Ascending aorta (tissue), 2 donors: ENCODE measurements around the gene URI1. TPM values are rescaled to one million over a fixed set of nuclear protein-coding genes. Genes with fewer than 3 reads are reported as not detected.

Source experiments
- DNase-seq, 2 donors: peaks; one replicate each; pipeline ENCODE4 v3.0.0-alpha.2; 2019; ENCODE audit warnings: low spot score in 2 of 2
- H3K27ac ChIP-seq, 2 donors: fragments of 200-600 bp; sonication (generic); one replicate each; pipeline ENCODE4 v1.5.1; 2016 to 2017; ENCODE audit warnings: mild to moderate bottlenecking in 1 of 2
- H3K27me3 ChIP-seq: fragments of 200-600 bp; sonication (generic); one replicate; pipeline ENCODE4 v1.5.1; 2017
- H3K36me3 ChIP-seq, 2 donors: fragments of 200-600 bp; sonication (generic); one replicate each; pipeline ENCODE4 v1.5.1; 2016
- H3K4me1 ChIP-seq, 2 donors: fragments of 200-600 bp; sonication (generic); one replicate each; pipeline ENCODE4 v1.5.1; 2016 to 2017; ENCODE audit warnings: mild to moderate bottlenecking in 1 of 2
- H3K4me3 ChIP-seq, 2 donors: fragments of 200-600 bp; sonication (generic); one replicate each; pipeline ENCODE4 v1.5.1; 2016 to 2017; ENCODE audit warnings: mild to moderate bottlenecking in 1 of 2
- H3K9me3 ChIP-seq, 2 donors: fragments of 200-600 bp; sonication (generic); one replicate each; pipeline ENCODE4 v1.5.1; 2016
- intact Hi-C: fragments of 100-400 bp; cut with DNase I; formaldehyde crosslinking; loops from one replicate; pipeline ENCODE4 v1.15.1; 2023
- total RNA-seq: library from RNA; depleted of rRNA; stranded (reverse); fragments of >200 nt; gene quantifications from one replicate; pipeline ENCODE4 v1.1.0, GENCODE V29; 2016
- TF ChIP-seq, protein P1 (sequence below), 3 experiments: fragments of 200-600 bp in 2 of 3; fragments of 450-650 bp in 1 of 3; sonication (generic) in 2 of 3; IDR thresholded peaks; one replicate each; pipeline ENCODE4 v1.5.1; 2016 to 2019; ENCODE audit warnings: antibody characterized with exemption in 3 of 3, mild to moderate bottlenecking in 1 of 3, moderate library complexity in 1 of 3

URI1 gene
- total RNA-seq, 1 donor from 2014 or later: 23.8 TPM

DNA sequence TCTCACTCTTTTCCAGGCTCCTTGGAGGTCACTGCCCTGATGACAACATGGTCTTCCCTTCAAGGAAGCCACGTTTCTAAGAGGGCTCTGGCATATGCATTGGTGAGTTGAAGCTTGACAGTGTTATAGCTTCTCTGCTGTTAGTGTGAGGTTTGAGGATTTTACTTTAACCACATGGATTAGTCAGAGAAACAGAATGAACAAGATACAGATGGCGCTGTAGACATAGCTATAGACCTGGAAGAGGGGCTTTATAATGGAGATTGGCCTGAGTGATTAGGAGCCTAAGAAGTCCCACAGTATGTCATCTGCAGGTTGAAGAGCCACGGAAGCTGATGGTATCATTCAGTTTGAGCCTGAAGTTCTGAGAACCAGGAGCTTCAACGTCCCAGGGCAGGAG is 18.4 kb upstream of the URI1 start:
- no peaks in the 10 kb centered on the region for H3K4me1 ChIP-seq
- TF ChIP-seq, protein P1, sequence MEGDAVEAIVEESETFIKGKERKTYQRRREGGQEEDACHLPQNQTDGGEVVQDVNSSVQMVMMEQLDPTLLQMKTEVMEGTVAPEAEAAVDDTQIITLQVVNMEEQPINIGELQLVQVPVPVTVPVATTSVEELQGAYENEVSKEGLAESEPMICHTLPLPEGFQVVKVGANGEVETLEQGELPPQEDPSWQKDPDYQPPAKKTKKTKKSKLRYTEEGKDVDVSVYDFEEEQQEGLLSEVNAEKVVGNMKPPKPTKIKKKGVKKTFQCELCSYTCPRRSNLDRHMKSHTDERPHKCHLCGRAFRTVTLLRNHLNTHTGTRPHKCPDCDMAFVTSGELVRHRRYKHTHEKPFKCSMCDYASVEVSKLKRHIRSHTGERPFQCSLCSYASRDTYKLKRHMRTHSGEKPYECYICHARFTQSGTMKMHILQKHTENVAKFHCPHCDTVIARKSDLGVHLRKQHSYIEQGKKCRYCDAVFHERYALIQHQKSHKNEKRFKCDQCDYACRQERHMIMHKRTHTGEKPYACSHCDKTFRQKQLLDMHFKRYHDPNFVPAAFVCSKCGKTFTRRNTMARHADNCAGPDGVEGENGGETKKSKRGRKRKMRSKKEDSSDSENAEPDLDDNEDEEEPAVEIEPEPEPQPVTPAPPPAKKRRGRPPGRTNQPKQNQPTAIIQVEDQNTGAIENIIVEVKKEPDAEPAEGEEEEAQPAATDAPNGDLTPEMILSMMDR (IDR thresholded peaks at IDR 0.05): no peak

DNA sequence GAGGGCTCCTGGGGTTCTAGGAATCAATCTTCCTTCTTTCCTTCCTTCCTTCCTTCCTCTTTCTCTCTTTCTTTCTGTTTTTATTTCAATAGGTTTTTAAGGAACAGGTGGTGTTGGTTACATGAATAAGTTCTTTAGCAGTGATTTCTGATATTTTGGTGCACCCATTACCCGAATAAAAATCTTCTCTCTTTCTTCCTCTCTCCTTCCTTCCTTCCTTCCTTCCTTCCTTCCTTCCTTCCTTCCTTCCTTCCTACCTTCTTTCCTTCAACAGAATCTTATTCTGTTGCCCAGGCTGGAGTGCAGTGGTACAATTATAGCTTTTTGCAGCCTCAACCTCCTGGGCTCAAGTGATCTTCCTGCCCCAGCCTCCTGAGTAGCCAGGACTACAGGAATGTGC is 16.0 kb upstream of the URI1 start:
- no peaks in the 10 kb centered on the region for H3K4me1 ChIP-seq
- no peaks in the 10 kb centered on the region for H3K9me3 ChIP-seq
- no peaks in the 10 kb centered on the region for H3K27me3 ChIP-seq
- intact Hi-C loops: no loop called here
- no peak overlapping the region for H3K4me3 ChIP-seq
- no peak for DNase-seq
- no peaks in the 10 kb centered on the region for H3K36me3 ChIP-seq
- TF ChIP-seq, protein P1 (IDR thresholded peaks at IDR 0.05): no peak
- H3K27ac ChIP-seq: no peak overlapping the region

More for the DNA sequence above, 18.4 kb upstream of the URI1 start:
- no peak for DNase-seq
- Histone ChIP-seq H3K27me3 (no peaks in the 10 kb centered on the region), H3K27ac (no peak overlapping the region), H3K4me3 (no peak overlapping the region), H3K9me3 (no peaks in the 10 kb centered on the region), H3K36me3 (no peaks in the 10 kb centered on the region)
- intact Hi-C loops: no loop called here

DNA sequence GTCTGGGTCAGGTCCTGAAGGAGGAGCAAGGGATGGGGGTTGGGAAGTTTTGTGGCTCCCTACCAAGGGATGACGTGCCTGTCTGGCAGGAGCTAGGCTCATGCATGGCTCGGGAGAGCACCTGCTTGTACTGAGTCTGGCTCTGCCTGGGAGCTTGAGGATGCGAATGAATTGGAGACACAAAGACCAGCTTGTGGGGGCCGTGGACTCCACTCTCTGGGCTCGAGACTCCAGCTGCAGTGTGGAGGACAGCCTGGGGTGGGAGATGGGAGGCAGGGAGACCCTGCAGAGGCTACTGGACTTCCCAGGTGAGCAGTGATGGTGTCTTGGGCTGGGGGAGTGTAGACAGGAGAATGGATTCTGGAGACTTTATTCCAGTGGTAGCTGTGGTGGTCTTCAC is 15.2 kb upstream of the URI1 start:
- Histone ChIP-seq H3K4me1 (no peaks in the 10 kb centered on the region), H3K4me3 (no peak overlapping the region), H3K27me3 (no peaks in the 10 kb centered on the region), H3K9me3 (no peaks in the 10 kb centered on the region), H3K27ac (no peak overlapping the region), H3K36me3 (no peaks in the 10 kb centered on the region)
- intact Hi-C loops: no loop called here
- TF ChIP-seq, protein P1 (IDR thresholded peaks at IDR 0.05): no peak
- DNase-seq: no peak

DNA sequence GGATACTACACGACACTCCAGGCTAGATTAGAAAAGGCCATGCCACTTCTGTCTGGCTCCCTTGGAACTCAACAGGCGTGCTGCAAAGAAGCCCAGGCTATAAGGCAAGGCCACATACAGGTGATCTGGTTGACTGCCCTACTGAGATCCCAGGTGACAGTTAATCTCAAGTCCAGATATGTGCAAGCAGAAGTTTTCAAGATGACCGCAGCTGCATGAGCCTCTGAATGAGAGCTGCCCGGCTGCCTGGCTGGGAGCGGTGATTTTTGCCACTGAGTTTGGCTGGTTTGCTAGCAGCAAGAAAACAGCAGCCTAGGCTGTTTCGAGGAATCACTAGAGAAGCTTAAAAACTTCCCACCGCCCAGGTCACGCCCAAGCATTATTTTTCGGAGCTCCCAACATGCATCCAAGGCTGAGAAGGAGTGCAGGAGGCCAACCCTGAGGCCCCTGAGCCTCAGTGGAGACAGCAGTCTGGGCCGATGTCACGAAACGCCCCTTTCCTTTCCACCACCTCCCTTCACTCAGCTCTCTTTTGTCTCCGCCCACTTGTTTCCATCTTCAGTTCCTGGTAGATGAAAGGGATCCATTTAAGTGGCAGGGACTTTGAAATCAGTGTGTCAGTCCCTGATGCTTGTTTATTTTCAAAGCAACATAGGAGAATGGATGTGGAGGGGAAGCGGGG is 14.0 kb upstream of the URI1 start:
- Histone ChIP-seq H3K27ac (no peak overlapping the region), H3K36me3 (no peaks in the 10 kb centered on the region), H3K4me1 (no peaks in the 10 kb centered on the region), H3K27me3 (no peaks in the 10 kb centered on the region), H3K9me3 (no peaks in the 10 kb centered on the region), H3K4me3 (no peak overlapping the region)
- intact Hi-C loops: no loop called here
- TF ChIP-seq, protein P1 (IDR thresholded peaks at IDR 0.05): no peak
- DNase-seq: no peak

DNA sequence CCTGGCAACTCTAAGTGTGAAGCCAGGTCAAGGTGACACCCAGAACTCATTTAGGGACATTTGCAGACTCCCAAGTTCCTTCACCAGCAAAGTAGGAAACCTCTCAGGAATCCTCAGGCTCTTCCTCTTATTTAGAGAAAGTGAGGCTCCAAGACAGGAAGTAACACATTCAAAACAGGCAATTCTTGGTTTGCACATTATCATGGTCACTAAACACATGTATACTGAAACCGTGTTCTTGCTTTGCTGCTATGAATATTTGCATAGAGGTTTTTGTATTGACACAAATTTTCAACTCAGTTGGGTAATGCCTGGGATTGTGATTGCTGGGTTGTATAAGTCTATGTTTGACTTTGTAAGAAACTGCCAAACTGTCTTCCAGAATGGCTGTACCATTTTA is 13.2 kb upstream of the URI1 start:
- Histone ChIP-seq H3K36me3 (no peaks in the 10 kb centered on the region), H3K27ac (no peak overlapping the region), H3K4me3 (no peak overlapping the region), H3K27me3 (no peaks in the 10 kb centered on the region), H3K4me1 (no peaks in the 10 kb centered on the region), H3K9me3 (no peaks in the 10 kb centered on the region)
- no peak for DNase-seq
- TF ChIP-seq, protein P1 (IDR thresholded peaks at IDR 0.05): no peak
- intact Hi-C loops: no loop called here

DNA sequence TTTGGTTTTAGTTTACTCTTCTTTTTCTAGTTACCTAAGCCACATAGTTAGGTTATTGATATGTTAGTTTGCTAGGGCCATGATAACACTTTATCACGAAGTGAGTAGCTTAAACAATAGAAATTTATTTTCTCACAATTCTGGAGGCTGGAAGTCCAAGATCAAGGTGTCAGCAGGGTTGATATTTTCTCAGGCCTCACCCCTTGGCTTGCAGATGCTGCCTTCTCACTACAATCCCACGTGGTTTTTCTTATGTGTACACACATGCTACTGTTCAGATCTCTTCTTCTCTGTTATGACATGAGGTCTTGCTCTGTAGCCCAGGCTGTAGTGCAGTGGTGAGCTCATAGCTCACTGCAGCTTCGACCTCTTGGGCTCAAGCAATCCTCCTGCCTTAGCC is 7.8 kb upstream of the URI1 start:
- H3K4me1 ChIP-seq: no peaks in the 10 kb centered on the region
- no peaks in the 10 kb centered on the region for H3K27me3 ChIP-seq
- TF ChIP-seq, protein P1 (IDR thresholded peaks at IDR 0.05): no peak
- H3K27ac ChIP-seq: no peak overlapping the region
- H3K9me3 ChIP-seq: peaks cover 0 to 9% of the 10 kb centered on the region in 2 donors
- DNase-seq: no peak
- H3K36me3 ChIP-seq: no peaks in the 10 kb centered on the region
- intact Hi-C loops: no loop called here
- no peak overlapping the region for H3K4me3 ChIP-seq
